Neural progenitor cell (in vitro differentiated cells): ENCODE results near the gene SCFD2.

Experiments
- EZH2 ChIP-seq: fragments of 200-600 bp; sonication (generic); IDR thresholded peaks from 2 replicates; pipeline ENCODE4 v1.6.1; 2017; ENCODE audit warnings: antibody characterized with exemption, mild to moderate bottlenecking, moderate library complexity
- TF ChIP-seq, protein P1 (sequence below): fragments of 200-600 bp; sonication (generic); IDR thresholded peaks from 2 replicates; pipeline ENCODE4 v1.5.1; 2017; ENCODE audit warnings: antibody characterized with exemption, mild to moderate bottlenecking

DNA sequence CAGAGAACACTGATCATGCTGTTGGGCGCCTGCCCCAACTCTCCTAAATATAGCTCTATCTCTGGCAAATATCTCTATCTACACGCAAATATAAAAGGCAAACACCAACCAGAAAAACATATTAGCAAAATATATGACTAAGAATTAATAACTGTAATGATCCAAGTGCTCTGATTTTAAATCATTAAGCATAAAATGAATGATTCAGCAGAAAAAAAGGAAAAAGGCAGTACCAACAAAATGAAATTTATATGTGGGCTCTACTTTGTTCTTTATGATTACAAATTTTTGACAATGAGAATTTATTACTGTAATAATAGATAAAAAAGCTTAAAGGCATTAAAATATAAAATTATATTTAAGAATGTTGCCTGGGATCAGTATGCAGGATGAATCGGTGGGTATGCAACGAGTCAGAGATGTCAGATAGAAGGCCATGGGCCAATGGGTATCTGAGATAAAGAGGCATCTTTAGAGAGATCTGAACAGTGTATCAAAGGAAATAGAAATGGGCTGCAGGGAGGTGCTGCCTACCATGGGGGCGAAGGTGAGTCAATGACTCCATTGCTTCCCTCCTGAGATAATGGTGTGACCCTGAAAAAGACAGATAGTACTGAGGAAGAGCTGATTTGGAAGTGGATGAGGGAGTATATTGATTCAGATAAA is 234.8 kb downstream of the SCFD2 start:
- TF ChIP-seq, protein P1, sequence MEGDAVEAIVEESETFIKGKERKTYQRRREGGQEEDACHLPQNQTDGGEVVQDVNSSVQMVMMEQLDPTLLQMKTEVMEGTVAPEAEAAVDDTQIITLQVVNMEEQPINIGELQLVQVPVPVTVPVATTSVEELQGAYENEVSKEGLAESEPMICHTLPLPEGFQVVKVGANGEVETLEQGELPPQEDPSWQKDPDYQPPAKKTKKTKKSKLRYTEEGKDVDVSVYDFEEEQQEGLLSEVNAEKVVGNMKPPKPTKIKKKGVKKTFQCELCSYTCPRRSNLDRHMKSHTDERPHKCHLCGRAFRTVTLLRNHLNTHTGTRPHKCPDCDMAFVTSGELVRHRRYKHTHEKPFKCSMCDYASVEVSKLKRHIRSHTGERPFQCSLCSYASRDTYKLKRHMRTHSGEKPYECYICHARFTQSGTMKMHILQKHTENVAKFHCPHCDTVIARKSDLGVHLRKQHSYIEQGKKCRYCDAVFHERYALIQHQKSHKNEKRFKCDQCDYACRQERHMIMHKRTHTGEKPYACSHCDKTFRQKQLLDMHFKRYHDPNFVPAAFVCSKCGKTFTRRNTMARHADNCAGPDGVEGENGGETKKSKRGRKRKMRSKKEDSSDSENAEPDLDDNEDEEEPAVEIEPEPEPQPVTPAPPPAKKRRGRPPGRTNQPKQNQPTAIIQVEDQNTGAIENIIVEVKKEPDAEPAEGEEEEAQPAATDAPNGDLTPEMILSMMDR, result no peak
- no peak for TF ChIP-seq EZH2
